HG03060 (cell line): ENCODE measurements around the gene FGD5.

Experiments used
- ATAC-seq: cut with Tn5 transposase; IDR thresholded peaks from one replicate; pipeline ENCODE4 v1.9.1; 2021; ENCODE audit warnings: low read depth, moderate number of reproducible peaks; ENCODE audit not compliant: unreplicated experiment

FGD5 gene

DNA sequence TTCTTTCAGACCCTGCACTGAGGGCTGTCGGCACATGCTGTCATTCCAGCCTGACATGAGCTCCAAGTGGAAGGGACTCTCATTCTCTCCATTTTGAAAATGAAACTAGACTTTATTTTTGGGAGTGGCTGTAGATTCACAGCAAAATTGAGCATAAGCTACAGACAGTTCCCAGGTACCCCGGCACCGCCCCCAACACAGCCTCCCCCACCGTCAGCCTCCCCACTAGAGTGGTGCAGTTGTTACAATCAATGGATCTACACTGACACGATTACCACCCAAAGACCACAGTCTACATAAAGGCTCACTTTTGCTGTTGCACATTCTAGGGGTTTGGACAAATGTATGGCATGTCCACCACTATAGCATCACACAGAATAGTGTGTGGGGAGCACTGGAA, 29.5 kb upstream of the FGD5 start:
- no peak for ATAC-seq

DNA sequence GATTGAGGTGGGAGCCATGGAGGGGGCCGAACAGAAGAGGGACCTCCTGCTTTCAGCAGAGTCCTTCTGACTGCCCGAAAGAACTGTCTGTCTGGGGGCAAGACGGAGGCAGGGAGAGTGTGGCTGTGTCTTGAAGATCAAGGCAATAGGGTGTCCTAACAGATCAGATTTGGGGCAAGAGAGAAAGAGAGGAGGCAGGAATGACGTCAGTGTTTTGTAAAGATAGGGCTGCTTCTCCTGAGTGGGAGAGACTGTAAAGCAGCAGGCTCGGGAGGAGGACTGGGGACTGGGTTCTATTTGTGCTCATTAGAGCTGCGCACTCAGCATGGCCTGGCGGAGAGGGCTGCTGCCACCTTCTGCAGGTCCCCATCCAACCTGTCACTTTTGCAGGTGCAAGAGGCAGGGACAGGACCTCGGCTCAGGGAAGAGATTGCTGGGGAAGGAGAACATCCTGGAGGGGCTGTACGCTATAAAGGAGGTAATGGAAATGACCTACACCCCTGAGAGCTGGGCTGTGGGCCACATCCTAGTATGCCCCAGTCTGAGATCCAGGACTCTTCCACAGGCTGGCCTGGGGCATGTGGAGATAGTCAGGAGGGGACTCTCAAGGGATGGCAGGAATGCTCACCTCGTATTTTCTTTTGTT, 29.0 kb upstream of the FGD5 start:
- ATAC-seq: no peak

DNA sequence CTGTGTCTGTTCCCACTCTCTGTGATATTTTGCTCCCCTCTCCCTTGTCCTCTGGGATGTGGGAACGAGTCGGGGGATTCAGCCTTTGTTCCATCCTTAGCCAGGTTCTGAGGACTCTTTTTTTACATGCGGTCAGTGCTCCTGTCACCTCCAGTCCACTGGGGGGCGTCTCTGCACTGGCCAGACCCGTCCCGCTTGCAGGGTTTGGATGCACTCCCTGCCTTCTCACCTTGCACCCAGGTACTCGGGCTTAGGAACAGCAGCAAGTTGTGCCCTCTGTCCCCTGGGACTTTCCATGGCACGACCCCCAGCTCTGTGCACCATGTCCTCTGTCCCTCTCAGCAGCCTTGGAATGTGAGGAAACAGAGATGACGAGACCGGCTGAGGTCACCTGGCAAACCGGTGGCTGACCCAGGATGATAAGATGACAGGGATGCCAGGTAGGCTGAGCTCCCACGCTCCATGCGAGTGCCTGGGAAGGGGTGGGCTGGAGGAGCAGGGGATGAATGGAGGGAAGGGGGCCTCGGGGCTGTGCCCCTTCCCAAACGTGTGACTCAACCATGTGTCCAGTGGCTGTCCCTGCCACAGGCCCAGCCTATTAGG, 27.3 kb upstream of the FGD5 start:
- no peak for ATAC-seq

DNA sequence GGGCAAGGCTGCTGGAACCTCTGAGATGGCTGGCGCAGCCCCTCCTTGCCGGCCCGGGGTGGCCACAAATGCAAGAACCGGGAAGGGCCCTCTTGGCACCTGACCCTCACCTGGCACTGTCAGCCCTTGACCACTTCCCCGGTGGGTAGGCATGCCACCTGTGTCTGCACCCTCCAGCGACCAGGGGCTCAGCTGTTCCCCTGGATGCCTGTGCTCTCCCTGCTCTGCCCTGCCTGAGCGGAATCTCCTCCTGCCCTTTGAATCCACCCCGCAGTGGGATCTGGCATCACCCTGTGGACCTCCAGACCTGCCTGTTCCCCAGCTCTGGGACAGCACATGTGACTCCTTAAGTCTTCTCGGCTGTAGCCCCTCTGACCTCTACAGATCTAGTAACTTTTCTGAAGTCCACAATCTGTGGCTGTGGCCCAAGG, 26.1 kb upstream of the FGD5 start:
- no peak for ATAC-seq

DNA sequence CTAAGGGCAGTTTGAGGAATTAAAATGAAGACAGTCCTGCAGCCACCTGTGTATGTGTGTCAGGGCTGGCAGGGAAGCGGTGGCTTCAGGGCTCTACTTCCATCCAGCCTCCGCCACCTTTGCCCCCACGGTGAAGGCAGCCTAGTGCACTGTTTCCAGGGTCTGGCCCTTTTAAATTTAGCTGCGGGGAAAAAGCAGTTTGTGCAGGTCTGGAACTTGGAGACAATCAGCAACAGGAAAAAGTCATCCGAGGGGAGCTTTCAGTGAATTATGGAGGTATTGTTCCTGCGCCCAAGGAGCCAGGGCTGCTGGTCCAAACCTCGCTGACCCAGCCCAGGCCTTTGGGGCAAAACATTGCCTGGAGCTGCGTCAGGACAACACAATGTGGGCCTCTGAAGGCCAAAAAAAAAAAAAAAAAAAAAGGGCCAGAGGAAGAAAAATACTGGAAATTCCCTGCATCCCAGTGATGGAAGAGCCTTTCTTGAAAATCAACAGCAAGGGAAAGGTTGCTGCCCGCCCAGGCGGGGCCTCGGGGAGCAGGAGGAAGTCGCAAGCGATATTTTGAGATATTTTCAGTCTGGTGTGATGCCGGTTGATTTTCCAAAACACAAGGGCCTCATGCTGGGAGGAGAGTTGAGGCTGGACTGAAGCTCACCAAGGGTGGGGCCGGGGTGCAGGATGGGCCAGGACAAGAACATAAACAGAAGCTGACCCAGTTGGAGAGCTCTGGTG, 25.5 kb upstream of the FGD5 start:
- no peak for ATAC-seq

DNA sequence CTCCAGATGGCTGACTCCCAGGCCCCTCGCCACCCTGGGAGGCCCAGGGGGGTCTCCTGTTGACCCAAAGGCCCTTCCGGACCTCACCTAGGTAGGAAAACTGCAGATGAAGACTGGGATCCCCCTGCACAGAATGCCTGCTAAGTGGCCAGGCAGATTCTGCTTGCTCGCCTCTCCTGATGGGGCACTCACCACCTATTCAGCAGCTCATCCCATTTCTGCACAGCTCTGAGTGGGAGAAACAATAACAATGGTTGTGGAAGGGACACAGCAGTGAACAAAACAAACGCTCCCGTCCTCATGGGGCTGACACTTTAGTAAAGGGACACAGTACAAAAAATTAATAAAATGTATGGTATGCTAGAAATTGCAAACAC, 24.9 kb upstream of the FGD5 start:
- ATAC-seq: no peak

DNA sequence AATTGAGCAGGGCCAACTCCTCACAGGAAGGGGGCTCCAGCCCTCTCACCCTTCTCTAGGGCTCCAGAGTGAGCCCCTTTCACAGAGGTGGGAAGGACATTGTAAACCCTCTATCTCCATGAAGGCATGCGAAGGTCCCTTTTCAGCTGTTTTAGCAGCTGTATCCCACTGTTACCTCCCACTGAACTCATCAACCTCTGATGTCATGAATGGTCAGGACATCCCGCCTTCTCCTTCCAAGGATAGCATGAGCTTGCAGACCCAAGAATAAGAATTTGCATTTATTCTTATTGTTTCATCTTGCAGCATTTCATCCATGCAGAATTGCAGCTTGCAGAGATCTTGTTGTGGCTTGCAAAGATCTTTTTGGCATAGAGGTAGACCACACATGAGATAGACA, 24.3 kb upstream of the FGD5 start:
- ATAC-seq: no peak

DNA sequence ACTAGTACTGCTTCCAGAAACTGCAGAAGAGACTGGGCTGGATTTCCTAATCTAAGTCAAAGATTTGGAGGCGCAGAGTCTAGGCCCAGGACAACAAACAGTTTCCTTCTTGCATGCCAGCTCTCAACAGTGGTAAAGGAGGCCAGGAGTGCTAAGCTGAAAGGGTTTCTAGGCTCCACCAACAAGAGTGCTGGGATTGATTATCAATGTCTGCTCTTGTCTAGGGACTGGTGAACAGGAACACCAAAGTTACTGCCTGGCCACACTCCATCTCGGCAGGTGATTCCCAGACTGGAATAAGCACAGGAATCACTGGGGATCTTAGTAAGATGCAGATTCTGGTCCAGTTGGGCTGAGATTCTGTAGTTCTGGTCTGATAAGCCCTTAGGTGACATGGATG, 22.8 kb upstream of the FGD5 start:
- no peak for ATAC-seq

DNA sequence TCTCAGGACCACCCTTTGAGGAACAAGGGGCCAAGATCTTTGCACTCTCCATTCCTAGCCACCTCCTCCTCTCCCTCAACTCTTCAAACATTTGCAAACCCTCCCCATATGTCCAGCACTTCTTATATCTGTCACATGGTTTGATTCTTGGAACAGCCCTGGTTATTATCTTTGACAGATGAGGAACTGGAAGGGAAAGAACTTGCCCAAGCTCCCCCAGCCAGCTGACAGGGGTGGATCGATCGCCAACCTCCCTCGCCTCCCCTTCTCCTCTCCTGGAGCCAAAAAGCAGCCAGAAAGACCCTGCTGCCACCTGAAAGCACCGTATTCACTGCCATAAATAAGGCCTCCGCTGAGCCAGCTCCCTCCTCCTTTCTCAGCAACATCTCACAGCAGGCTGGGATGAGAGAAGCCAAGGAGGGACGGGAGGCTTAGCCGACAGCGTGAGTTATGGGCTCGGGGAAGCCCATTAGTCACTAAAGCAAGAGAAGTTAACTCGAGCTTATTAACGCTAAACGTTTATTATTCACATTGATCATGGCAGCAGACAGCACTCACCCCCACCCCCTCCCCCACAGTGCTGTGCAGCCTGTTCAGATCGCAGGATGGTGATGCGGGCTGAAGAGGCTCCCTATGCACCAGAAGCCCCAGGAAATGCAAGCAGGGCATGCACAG, 22.2 kb upstream of the FGD5 start:
- no peak for ATAC-seq

DNA sequence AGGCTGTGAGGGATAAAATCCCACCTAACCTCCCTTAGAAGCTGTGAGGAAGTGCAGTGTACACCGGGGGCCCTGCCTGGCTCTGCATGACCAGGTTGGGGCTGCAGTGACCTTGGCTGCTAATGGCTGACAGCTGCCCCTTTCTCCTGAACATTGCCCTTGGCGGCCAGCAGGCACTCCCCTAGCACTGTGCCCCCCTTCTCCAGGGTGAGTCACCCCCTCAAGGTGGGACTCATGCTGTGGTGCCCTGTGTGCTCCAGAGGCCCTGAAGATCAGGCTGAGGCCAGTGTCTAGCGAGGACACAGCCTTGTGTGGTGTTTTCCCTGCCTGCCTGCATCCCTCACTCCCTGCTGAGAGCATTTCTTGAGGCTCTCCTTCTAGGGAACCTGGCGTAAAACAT, 21.0 kb upstream of the FGD5 start:
- ATAC-seq: no peak

DNA sequence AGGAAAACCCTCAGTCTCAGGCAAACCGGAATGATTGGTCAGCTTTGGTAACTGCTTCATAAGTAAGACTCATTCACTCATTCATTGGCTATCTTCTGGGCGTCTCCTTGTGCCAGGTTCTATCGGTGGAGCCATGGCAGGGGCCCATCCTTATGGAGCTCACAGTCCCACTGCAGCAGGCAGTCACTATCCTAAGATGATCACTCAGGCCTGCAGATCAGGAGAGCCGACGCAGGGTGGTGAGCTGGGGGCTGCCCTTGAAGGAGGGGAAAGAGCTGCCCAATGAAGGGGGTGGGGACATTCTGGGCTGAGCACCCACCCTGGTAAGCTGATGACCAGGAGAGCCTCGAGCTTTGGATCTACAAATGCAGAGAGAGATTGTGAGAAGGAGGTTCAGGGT, 20.5 kb upstream of the FGD5 start:
- ATAC-seq: no peak

DNA sequence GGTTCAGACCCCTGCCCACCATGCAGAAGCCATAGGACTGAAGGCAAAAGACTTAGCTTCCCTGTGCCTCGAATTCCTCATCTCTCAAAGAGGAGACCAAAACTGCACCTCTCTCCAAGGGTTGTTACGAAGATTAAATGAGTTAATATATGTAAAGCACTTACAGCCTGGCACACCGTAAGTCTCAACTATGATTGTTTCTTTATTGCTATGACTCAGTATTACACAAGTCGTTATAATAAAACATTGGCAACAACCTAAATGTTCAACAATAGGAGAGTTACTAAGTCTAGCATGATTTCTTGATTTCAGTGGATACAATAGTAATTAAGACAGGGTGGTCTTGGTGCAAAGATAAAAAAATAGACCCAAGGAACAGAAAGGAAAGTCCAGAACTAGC, 19.6 kb upstream of the FGD5 start:
- no peak for ATAC-seq

DNA sequence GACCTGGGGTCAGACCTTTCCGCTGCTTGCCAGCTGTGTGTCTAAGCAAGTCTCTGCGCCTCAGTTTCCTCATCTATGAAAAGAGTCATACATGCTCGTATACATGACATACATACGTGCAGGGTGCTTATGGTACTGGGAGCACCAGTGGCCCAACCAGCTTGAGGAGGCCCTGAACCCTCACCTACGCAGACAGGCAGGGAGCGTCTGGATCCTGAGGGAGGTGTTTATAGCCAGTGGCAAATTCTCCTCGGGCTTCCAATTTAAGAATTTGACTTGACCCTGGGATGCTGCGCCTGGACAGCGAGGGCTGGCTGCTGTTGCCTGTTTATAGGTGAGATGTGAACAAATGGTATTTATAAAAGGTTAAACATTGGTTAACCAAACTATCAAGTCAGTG, 17.7 kb upstream of the FGD5 start:
- no peak for ATAC-seq

DNA sequence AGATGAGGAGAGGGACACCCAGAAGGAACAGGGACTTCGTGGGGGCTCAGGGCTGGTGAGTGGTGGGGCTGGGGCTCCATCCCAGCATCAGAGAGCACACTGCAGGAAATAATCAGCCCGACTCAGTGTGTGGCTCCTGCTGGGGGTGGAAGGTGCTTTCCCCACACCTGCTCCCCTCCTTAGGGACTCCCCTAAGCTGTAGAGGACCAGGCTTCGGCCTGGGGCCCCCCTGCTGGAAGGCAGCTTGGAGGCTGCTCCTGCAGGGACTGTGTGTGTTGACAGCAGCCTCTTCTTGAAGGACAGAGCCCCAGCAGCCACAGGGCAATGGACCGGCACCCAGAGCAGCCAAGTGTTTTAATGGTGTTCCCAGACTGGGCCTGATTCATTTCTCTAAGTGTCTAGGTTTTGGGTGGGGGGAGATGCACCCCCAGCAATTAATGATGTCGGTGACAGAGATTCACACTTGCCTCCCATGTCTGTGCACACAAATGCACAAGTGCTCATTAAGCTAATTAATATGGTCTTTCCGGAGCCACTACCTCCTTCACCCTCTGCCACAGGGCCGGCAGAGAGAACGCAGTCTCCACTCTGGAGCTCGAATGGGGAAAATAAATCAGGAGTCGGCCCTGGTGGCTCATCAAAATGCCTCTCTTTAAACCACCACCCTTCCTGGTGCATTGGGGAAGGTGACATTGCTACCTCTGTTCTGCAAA, 16.9 kb upstream of the FGD5 start:
- ATAC-seq: no peak

DNA sequence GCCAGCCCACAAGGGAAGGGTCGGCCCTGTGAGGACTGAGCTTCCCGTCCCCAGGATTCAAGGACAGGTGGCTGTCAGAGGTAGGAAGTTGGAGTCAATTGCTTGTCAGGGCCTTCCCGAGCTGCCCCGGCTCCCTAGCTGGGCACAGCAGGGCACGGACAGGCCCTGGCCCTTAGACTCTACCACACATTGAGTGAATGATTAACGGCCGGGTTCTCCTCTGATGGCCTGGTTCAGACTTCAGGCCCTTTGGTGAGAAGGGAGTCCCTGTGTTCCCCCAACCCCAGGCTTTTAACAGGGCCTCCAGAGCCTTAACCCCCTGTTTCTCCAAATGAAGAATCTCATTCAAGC, 16.4 kb upstream of the FGD5 start:
- no peak for ATAC-seq

DNA sequence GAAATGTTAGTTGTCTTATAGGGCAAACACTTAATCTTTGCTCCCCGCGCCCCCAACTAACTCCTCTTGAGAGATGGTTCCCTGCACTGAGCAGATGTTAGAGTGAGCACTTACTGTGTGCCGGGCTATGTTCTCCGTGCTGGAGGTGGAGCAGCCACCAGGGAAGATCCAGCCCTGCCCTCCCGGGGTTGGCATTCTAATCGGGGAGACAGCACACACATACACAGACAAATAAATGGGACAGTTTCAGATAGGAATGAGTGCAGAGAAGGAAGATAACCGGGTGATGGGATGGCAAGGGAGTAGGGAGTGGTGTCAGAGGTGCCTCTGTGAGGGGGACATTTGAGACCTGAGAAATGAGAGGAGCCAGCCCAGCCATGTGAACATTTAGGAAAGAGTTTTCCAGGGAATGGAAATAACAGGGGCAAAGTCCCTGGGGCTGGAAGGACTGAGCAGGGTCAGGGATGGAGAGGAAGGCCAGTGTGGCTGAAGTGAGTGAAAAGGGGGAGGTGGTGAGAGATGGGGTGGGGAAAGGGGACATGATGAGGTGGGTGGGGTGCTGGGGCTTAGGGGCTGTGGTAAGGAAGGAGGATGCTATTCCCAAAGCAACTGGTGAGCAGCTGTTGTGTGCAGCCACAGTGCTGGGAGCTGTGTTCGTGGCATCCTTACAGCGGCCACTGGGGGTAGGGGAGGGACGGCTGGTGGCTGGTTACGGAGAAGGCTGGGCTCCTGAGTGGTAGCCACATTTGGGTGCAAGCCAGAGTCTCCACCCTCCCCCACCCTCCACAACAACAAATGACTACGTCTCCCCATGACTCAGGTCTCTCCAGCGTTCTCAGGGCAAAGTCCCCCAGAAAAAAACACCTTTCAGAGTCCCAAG, 15.4 kb upstream of the FGD5 start:
- ATAC-seq: no peak

DNA sequence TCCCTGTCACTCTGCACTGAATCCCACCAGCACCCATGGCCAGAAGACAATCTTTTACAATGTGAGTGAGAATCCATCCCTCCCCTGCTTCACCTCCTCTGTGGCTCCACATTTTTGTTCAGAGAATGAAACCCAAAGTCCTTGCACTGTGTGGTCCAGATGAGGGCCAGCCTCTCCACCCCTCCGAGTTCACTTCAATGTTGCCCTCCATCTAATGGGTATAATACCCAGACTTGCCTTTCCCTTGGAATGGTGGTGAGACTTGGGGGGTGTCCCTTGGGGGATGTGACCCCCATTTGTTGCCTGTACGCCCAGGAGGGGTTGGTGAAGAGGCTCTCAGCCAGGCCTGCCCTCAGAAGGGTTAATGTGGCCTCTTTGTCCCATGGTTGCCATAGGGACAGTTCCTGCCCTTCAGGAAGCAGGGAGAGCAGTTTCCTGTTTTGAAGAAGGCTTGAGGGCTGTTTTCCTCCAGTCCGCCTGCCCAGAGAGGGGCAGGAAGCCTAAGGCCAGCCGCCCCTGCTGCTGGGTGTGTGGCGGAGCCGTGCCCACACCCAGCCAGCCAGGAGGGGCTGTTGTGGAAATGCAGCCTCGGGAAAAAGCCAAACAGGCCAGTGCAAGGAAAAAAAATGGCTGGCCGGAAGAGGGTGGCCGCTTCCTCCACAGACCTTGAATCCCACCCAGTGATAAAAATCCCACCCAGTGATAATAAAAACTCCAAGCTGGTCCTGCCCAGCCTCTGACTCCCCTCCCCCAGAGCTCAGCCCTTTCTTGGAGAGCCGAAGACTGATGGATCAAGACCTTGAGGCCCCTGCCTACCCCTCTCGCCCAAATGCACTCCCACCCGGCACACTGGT, 14.6 kb upstream of the FGD5 start:
- ATAC-seq: no peak

DNA sequence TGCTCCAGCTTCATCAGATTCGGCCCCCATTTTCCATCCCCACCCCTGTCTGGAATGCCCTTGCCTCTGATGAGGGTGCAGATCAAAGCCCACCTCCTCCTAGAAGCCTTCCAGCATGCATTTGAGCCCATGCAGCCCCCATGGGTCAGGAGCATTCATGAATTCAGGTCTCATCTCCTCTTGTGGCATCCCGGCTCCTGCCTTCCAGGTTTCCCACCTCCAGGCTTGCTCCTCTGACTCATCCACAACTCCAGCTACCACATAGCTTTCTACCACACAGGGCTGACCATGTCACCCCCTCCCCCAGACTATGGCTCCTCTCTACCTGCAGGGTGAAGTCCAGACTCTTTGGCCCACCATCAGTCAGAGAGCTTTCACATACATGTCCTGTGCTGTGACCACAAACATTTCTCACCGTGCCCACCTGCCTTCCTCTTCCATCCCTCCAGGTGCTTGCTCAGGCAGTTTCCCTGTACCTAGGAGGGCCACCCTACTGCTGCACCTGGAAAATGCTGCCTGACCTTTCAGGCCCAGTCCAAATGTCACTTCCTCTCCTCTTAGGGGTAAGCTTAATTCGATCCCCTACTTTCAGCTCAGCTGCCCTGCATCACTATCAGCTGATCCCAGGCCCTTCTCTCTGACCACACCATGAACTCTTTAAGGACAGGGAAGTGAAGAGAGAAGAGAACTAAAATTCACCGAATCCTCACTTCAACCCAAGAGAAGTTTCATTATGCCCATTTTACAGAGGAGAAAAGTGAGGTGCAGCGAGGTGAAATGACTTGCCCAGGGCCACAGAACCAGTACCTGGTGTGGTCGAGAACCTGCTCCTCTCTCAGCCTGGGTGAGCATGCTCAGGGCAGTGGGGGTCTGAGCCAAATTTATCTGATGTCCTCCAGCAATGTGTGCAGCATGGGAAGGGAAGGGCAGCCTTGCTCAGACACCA, 13.7 kb upstream of the FGD5 start:
- no peak for ATAC-seq
